Body of pancreas (tissue), 4 donors: ENCODE data around the gene CDC42EP5.

Experiments used
- POLR2A ChIP-seq, 3 donors: fragments of 450-650 bp; IDR thresholded peaks; one replicate each; pipeline ENCODE4 v1.6.1; 2016; ENCODE audit warnings: antibody characterized with exemption in 3 of 3, mild to moderate bottlenecking in 2 of 3
- TF ChIP-seq, protein P1 (sequence below), 7 experiments: fragments of 450-650 bp in 4 of 7; fragments of 200-600 bp in 3 of 7; sonication (generic) in 3 of 7; IDR thresholded peaks; one replicate each; pipeline ENCODE4 v1.5.1; 2016 to 2019; ENCODE audit warnings: antibody characterized with exemption in 7 of 7

GRCh38 chr19:54478677-54479266, 5.7 kb upstream of the CDC42EP5 start:
- TF ChIP-seq, protein P1, sequence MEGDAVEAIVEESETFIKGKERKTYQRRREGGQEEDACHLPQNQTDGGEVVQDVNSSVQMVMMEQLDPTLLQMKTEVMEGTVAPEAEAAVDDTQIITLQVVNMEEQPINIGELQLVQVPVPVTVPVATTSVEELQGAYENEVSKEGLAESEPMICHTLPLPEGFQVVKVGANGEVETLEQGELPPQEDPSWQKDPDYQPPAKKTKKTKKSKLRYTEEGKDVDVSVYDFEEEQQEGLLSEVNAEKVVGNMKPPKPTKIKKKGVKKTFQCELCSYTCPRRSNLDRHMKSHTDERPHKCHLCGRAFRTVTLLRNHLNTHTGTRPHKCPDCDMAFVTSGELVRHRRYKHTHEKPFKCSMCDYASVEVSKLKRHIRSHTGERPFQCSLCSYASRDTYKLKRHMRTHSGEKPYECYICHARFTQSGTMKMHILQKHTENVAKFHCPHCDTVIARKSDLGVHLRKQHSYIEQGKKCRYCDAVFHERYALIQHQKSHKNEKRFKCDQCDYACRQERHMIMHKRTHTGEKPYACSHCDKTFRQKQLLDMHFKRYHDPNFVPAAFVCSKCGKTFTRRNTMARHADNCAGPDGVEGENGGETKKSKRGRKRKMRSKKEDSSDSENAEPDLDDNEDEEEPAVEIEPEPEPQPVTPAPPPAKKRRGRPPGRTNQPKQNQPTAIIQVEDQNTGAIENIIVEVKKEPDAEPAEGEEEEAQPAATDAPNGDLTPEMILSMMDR (IDR thresholded peaks at IDR 0.05): peak; percentile 28 to 61 (median 53)
- TF ChIP-seq POLR2A (IDR thresholded peaks at IDR 0.05): no peak
